WTC11 (cell line): ENCODE measurements around the gene TMEM120B. TPM values are rescaled to one million over a fixed set of nuclear protein-coding genes. Genes with fewer than 3 reads are reported as not detected.

ENCODE experiments used
- ATAC-seq: fragments of 200-7000 bp; cut with Tn5 transposase; 2 replicates; pipeline ENCODE4 v1.10.0; 2021; ENCODE audit warnings: mild to moderate bottlenecking, moderate library complexity
- CTCF ChIA-PET: fragments of 300-600 bp; sonication (Branson Sonifier 250); formaldehyde crosslinking; loops from one replicate; lab custom pipeline; 2021; ENCODE audit warnings: antibody characterized with exemption; lab: Charles Lee
- POLR2A ChIA-PET: fragments of 350-600 bp; sonication (Branson Sonifier 250); formaldehyde crosslinking; loops from one replicate; lab custom pipeline; 2021; ENCODE audit warnings: antibody characterized with exemption; lab: Charles Lee
- DNase-seq: peaks from one replicate; pipeline ENCODE4 v3.0.0; 2021; ENCODE audit warnings: low spot score
- H3K27ac Mint-ChIP-seq: 2 replicates; pipeline ENCODE4 v1.8.0; 2021; ENCODE audit warnings: mixed read lengths
- H3K27me3 Mint-ChIP-seq: 2 replicates; pipeline ENCODE4 v1.8.0; 2021; ENCODE audit warnings: low read depth, mild to moderate bottlenecking, moderate library complexity, mixed read lengths
- H3K36me3 Mint-ChIP-seq: 2 replicates; pipeline ENCODE4 v1.8.0; 2021; ENCODE audit warnings: mixed read lengths
- H3K4me1 Mint-ChIP-seq: 2 replicates; pipeline ENCODE4 v1.8.0; 2022; ENCODE audit warnings: mixed read lengths
- H3K4me3 Mint-ChIP-seq: 2 replicates; pipeline ENCODE4 v1.8.0; 2021; ENCODE audit warnings: mild to moderate bottlenecking, moderate library complexity, mixed read lengths
- H3K9me3 Mint-ChIP-seq: 2 replicates; pipeline ENCODE4 v1.8.0; 2021; ENCODE audit warnings: mixed read lengths
- EMX1 ChIP-seq: fragments of 250-450 bp; sonication (Bioruptor Pico); IDR thresholded peaks from 2 replicates; pipeline ENCODE4 v1.8.0; 2021; ENCODE audit warnings: mild to moderate bottlenecking
- FOXK1 ChIP-seq: sonication (generic); formaldehyde crosslinking; IDR thresholded peaks from 2 replicates; pipeline ENCODE4 v1.8.0; 2022; ENCODE audit warnings: mild to moderate bottlenecking, moderate library complexity, missing genetic modification reagents
- JUN ChIP-seq: sonication (generic); formaldehyde crosslinking; IDR thresholded peaks from 2 replicates; pipeline ENCODE4 v1.8.0; 2023; ENCODE audit warnings: mild to moderate bottlenecking, missing genetic modification reagents
- NR1H2 ChIP-seq: sonication (generic); formaldehyde crosslinking; IDR thresholded peaks from 2 replicates; pipeline ENCODE4 v1.9.0; 2021; ENCODE audit warnings: mild to moderate bottlenecking, moderate library complexity, missing genetic modification reagents
- OVOL2 ChIP-seq: fragments of 250-450 bp; sonication (Bioruptor Pico); IDR thresholded peaks from 2 replicates; pipeline ENCODE4 v1.9.0; 2021; ENCODE audit warnings: mild to moderate bottlenecking, borderline replicate concordance
- TCF7 ChIP-seq: sonication (generic); formaldehyde crosslinking; IDR thresholded peaks from 2 replicates; pipeline ENCODE4 v1.8.0; 2022; ENCODE audit warnings: mild to moderate bottlenecking, low read depth, missing genetic modification reagents, moderate library complexity
- TEAD1 ChIP-seq: sonication (generic); formaldehyde crosslinking; IDR thresholded peaks from 2 replicates; pipeline ENCODE4 v1.8.0; 2022; ENCODE audit warnings: mild to moderate bottlenecking, missing genetic modification reagents
- TEAD4 ChIP-seq: sonication (generic); formaldehyde crosslinking; IDR thresholded peaks from 2 replicates; pipeline ENCODE4 v1.8.0; 2022; ENCODE audit warnings: mild to moderate bottlenecking, missing genetic modification reagents
- ZNF219 ChIP-seq: sonication (generic); formaldehyde crosslinking; IDR thresholded peaks from 2 replicates; pipeline ENCODE4 v1.8.0; 2023; ENCODE audit warnings: missing genetic modification reagents, mild to moderate bottlenecking, borderline replicate concordance
- total RNA-seq: library from RNA; stranded (reverse); gene quantifications from 3 replicates; pipeline ENCODE4 v1.2.3, GENCODE V29; 2021
- TF ChIP-seq, protein P1 (sequence below): sonication (generic); formaldehyde crosslinking; IDR thresholded peaks from 2 replicates; pipeline ENCODE4 v1.8.1; 2023; ENCODE audit warnings: mild to moderate bottlenecking, missing genetic modification reagents, moderate library complexity
- TF ChIP-seq, protein P2 (sequence below): sonication (generic); formaldehyde crosslinking; conservative IDR thresholded peaks from 2 replicates; pipeline ENCODE4 v1.8.1; 2023; ENCODE audit warnings: mild to moderate bottlenecking, low read depth, missing genetic modification reagents, moderate library complexity
- TF ChIP-seq, protein P3 (sequence below): sonication (generic); formaldehyde crosslinking; IDR thresholded peaks from 2 replicates; pipeline ENCODE4 v1.8.0; 2023; ENCODE audit warnings: missing genetic modification reagents, mild to moderate bottlenecking, borderline replicate concordance
- TF ChIP-seq, protein P4 (sequence below): fragments of 250-450 bp; sonication (Bioruptor Pico); IDR thresholded peaks from 2 replicates; pipeline ENCODE4 v1.9.0; 2021; ENCODE audit warnings: moderate library complexity, mild to moderate bottlenecking, inconsistent platforms, borderline replicate concordance
- TF ChIP-seq, protein P5 (sequence below): sonication (generic); formaldehyde crosslinking; IDR thresholded peaks from 2 replicates; pipeline ENCODE4 v1.8.0; 2022; ENCODE audit warnings: mild to moderate bottlenecking, missing genetic modification reagents
- TF ChIP-seq, protein P6 (sequence below): fragments of 250-450 bp; sonication (Bioruptor Pico); IDR thresholded peaks from 2 replicates; pipeline ENCODE4 v1.9.0; 2021; ENCODE audit warnings: mild to moderate bottlenecking

The TMEM120B gene
- total RNA-seq, 1 experiment from 2014 or later = 36.9 TPM

DNA sequence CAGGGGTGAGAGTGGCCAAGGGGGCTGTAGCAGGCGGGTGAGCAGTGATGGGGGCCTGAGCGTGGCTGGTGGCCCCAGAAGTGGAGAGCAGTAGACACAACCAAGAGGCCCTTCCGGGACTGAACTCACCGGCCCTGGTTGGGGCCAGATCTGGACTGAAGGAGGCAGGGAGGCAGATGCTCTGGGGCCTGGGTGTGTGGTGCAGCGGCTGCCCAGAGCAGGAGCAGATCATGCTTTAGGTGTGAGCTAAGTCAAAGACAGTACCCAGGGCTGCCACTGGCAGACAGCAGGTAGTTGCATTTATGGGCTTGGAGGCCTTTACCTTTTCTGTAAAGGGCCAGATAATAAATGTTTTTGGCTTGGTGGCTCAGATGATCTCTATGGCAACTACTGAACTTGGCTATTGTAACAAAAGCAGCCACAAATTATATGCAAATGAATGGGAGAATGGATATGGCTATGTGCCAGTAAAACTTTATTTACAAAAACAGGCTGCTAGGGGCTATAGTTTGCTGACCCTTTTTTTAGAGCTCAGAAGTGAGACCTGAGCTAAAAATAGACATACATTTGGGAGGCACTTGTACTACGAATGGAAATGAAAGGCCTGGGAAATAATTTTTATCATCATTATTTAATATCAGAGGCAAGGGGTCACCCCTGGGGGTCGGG lies 116.8 kb downstream of the TMEM120B start:
- peaks cover 23% of the 10 kb centered on the region for H3K36me3 Mint-ChIP-seq
- H3K27me3 Mint-ChIP-seq = no peaks in the 10 kb centered on the region
- H3K4me1 Mint-ChIP-seq = no peaks in the 10 kb centered on the region
- ChIA-PET CTCF (no interaction called here), POLR2A (interaction anchor here (0.6 to 1.1 kb wide), 2 partner anchors 13 to 290 kb away, joined by 3 to 10 read pairs; no protein-coding TSS in a partner anchor)
- DNase-seq = no peak
- TF ChIP-seq, protein P1, sequence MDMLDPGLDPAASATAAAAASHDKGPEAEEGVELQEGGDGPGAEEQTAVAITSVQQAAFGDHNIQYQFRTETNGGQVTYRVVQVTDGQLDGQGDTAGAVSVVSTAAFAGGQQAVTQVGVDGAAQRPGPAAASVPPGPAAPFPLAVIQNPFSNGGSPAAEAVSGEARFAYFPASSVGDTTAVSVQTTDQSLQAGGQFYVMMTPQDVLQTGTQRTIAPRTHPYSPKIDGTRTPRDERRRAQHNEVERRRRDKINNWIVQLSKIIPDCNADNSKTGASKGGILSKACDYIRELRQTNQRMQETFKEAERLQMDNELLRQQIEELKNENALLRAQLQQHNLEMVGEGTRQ (CRISPR knock-in tag) = no peak
- TF ChIP-seq, protein P2, sequence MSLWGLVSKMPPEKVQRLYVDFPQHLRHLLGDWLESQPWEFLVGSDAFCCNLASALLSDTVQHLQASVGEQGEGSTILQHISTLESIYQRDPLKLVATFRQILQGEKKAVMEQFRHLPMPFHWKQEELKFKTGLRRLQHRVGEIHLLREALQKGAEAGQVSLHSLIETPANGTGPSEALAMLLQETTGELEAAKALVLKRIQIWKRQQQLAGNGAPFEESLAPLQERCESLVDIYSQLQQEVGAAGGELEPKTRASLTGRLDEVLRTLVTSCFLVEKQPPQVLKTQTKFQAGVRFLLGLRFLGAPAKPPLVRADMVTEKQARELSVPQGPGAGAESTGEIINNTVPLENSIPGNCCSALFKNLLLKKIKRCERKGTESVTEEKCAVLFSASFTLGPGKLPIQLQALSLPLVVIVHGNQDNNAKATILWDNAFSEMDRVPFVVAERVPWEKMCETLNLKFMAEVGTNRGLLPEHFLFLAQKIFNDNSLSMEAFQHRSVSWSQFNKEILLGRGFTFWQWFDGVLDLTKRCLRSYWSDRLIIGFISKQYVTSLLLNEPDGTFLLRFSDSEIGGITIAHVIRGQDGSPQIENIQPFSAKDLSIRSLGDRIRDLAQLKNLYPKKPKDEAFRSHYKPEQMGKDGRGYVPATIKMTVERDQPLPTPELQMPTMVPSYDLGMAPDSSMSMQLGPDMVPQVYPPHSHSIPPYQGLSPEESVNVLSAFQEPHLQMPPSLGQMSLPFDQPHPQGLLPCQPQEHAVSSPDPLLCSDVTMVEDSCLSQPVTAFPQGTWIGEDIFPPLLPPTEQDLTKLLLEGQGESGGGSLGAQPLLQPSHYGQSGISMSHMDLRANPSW = no peak
- TF ChIP-seq, all 79 proteins: peak for 0
- ATAC-seq = no peak
- no peak overlapping the region for H3K27ac Mint-ChIP-seq
- no peak overlapping the region for H3K4me3 Mint-ChIP-seq
- no peaks in the 10 kb centered on the region for H3K9me3 Mint-ChIP-seq

DNA sequence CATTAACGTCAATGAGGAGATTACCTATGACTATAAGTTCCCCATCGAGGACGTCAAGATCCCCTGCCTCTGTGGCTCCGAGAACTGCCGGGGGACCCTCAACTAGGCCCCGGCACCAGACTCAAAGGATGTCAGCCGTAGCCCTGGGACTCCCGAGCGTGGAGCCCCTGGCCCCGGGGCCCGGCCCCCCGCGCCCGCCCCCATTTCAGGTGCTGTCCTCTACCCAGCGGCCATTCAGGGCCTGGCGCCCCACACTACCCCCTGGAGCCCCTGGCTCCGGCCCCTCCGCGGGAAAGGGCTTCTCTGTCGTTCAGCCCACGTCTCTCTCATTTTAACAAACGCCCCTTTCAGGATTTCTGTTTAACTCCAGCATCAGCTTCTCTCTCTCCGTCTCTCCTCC lies 117.6 kb downstream of the TMEM120B start:
- Mint-ChIP-seq H3K9me3 (no peaks in the 10 kb centered on the region), H3K36me3 (peaks cover 23% of the 10 kb centered on the region), H3K27me3 (no peaks in the 10 kb centered on the region), H3K4me1 (no peaks in the 10 kb centered on the region), H3K27ac (no peak overlapping the region), H3K4me3 (no peak overlapping the region)
- ChIA-PET POLR2A (interaction anchor here (0.6 kb wide), 1 partner anchor 291 kb away, joined by 10 read pairs; no protein-coding TSS in a partner anchor), CTCF (no interaction called here)
- ATAC-seq = no peak
- no peak for DNase-seq
- TF ChIP-seq FOXK1 (no peak), JUN (CRISPR knock-in tag) (no peak), TCF7 (CRISPR knock-in tag) (no peak), TEAD1 (no peak)
- TF ChIP-seq, protein P3, sequence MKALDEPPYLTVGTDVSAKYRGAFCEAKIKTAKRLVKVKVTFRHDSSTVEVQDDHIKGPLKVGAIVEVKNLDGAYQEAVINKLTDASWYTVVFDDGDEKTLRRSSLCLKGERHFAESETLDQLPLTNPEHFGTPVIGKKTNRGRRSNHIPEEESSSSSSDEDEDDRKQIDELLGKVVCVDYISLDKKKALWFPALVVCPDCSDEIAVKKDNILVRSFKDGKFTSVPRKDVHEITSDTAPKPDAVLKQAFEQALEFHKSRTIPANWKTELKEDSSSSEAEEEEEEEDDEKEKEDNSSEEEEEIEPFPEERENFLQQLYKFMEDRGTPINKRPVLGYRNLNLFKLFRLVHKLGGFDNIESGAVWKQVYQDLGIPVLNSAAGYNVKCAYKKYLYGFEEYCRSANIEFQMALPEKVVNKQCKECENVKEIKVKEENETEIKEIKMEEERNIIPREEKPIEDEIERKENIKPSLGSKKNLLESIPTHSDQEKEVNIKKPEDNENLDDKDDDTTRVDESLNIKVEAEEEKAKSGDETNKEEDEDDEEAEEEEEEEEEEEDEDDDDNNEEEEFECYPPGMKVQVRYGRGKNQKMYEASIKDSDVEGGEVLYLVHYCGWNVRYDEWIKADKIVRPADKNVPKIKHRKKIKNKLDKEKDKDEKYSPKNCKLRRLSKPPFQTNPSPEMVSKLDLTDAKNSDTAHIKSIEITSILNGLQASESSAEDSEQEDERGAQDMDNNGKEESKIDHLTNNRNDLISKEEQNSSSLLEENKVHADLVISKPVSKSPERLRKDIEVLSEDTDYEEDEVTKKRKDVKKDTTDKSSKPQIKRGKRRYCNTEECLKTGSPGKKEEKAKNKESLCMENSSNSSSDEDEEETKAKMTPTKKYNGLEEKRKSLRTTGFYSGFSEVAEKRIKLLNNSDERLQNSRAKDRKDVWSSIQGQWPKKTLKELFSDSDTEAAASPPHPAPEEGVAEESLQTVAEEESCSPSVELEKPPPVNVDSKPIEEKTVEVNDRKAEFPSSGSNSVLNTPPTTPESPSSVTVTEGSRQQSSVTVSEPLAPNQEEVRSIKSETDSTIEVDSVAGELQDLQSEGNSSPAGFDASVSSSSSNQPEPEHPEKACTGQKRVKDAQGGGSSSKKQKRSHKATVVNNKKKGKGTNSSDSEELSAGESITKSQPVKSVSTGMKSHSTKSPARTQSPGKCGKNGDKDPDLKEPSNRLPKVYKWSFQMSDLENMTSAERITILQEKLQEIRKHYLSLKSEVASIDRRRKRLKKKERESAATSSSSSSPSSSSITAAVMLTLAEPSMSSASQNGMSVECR (CRISPR knock-in tag) = no peak
- TF ChIP-seq, protein P1 (CRISPR knock-in tag) = no peak
- TF ChIP-seq, protein P4, sequence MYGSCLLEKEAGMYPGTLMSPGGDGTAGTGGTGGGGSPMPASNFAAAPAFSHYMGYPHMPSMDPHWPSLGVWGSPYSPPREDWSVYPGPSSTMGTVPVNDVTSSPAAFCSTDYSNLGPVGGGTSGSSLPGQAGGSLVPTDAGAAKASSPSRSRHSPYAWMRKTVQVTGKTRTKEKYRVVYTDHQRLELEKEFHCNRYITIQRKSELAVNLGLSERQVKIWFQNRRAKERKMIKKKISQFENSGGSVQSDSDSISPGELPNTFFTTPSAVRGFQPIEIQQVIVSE (CRISPR knock-in tag) = no peak

DNA sequence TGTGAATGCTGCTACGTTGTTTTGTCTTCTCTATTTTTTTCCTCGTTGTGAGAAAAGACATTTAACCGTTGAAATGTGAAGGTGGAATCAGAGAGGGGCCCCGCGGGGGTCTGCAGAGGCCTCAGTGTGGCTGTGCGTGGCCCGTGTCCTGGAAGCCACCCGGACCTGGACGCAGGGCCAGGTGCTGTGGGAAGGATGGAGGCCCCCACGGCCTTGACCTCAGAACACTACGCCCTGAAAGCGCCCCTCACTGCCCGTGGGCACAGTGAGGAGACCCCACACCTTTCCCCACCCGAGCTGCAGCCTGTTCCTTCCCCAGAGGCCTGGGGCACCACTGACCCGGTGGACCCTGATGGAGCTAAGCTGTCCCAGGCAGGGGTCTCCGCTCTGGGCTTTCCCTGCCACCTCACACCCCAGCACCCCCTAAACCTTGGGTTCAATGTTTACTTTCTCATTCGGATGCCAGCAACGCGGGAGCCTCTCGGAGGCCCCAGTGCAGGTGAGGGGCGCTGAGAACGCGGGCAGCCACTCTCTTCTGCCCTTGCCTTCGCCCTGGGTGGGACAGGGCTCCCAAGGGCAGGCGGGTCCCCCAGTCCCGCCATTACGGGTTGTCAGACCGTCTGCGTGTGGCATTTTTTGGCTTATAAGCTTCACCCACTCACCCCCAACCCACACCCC lies 118.2 kb downstream of the TMEM120B start:
- Mint-ChIP-seq H3K27ac (no peak overlapping the region), H3K9me3 (no peaks in the 10 kb centered on the region), H3K4me3 (no peak overlapping the region), H3K4me1 (no peaks in the 10 kb centered on the region), H3K36me3 (peaks cover 23% of the 10 kb centered on the region), H3K27me3 (no peaks in the 10 kb centered on the region)
- DNase-seq (no peak), ATAC-seq (no peak)
- ChIA-PET CTCF (interaction anchor here (1.5 kb wide), 1 partner anchor 19 kb away, joined by 6 read pairs; no protein-coding TSS in a partner anchor), POLR2A (no interaction called here)
- TF ChIP-seq, protein P5, sequence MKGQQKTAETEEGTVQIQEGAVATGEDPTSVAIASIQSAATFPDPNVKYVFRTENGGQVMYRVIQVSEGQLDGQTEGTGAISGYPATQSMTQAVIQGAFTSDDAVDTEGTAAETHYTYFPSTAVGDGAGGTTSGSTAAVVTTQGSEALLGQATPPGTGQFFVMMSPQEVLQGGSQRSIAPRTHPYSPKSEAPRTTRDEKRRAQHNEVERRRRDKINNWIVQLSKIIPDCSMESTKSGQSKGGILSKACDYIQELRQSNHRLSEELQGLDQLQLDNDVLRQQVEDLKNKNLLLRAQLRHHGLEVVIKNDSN = no peak
- no peak for TF ChIP-seq TEAD4 (CRISPR knock-in tag)
- no peak for TF ChIP-seq NR1H2 (CRISPR knock-in tag)
- TF ChIP-seq EMX1 = no peak
- TF ChIP-seq ZNF219 (CRISPR knock-in tag) = no peak
- no peak for TF ChIP-seq OVOL2 (CRISPR knock-in tag)
- TF ChIP-seq, protein P6, sequence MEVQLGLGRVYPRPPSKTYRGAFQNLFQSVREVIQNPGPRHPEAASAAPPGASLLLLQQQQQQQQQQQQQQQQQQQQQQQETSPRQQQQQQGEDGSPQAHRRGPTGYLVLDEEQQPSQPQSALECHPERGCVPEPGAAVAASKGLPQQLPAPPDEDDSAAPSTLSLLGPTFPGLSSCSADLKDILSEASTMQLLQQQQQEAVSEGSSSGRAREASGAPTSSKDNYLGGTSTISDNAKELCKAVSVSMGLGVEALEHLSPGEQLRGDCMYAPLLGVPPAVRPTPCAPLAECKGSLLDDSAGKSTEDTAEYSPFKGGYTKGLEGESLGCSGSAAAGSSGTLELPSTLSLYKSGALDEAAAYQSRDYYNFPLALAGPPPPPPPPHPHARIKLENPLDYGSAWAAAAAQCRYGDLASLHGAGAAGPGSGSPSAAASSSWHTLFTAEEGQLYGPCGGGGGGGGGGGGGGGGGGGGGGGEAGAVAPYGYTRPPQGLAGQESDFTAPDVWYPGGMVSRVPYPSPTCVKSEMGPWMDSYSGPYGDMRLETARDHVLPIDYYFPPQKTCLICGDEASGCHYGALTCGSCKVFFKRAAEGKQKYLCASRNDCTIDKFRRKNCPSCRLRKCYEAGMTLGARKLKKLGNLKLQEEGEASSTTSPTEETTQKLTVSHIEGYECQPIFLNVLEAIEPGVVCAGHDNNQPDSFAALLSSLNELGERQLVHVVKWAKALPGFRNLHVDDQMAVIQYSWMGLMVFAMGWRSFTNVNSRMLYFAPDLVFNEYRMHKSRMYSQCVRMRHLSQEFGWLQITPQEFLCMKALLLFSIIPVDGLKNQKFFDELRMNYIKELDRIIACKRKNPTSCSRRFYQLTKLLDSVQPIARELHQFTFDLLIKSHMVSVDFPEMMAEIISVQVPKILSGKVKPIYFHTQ (CRISPR knock-in tag) = no peak
